ENCODE results near the gene FOXF1.

The FOXF1 gene

GRCh38 chr16:86517652-86518258 lies 7.4 kb downstream of the FOXF1 start:
- DNase-seq: no peak

GRCh38 chr16:86519007-86519648 lies 8.8 kb downstream of the FOXF1 start:
- DNase-seq: no peak

- no peak for DNase-seq
These were observed 9.5 kb downstream of the FOXF1 start for GRCh38 chr16:86519649-86520316.

GRCh38 chr16:86520317-86521210 lies 10.2 kb downstream of the FOXF1 start:
- no peak for DNase-seq

- no peak for DNase-seq
These were observed 11.2 kb downstream of the FOXF1 start for GRCh38 chr16:86521236-86522197.

GRCh38 chr16:86522634-86523033 lies 12.3 kb downstream of the FOXF1 start:
- DNase-seq: no peak

- no peak for DNase-seq
These were observed 12.9 kb downstream of the FOXF1 start for GRCh38 chr16:86523166-86523740.

GRCh38 chr16:86524029-86524428 lies 13.7 kb downstream of the FOXF1 start:
- no peak for DNase-seq

- DNase-seq: no peak
These were observed 15.4 kb downstream of the FOXF1 start for GRCh38 chr16:86525696-86526095.

GRCh38 chr16:86527366-86527765 lies 17.0 kb downstream of the FOXF1 start:
- no peak for DNase-seq

- DNase-seq: no peak
These were observed 18.0 kb downstream of the FOXF1 start for GRCh38 chr16:86528061-86528929.

- DNase-seq: no peak
These were observed 18.8 kb downstream of the FOXF1 start for GRCh38 chr16:86529160-86529559.

- DNase-seq: no peak
These were observed 20.2 kb downstream of the FOXF1 start for GRCh38 chr16:86530251-86531190.

GRCh38 chr16:86531191-86531545 lies 20.8 kb downstream of the FOXF1 start:
- no peak for DNase-seq

- DNase-seq: no peak
These were observed 21.6 kb downstream of the FOXF1 start for GRCh38 chr16:86531641-86532525.

- DNase-seq: no peak
These were observed 22.1 kb downstream of the FOXF1 start for GRCh38 chr16:86532526-86532815.

GRCh38 chr16:86533076-86533475 lies 22.7 kb downstream of the FOXF1 start:
- DNase-seq: no peak

GRCh38 chr16:86533767-86534351 lies 23.5 kb downstream of the FOXF1 start:
- DNase-seq: no peak
